ENCODE measurements around the gene SLC23A2.
"Not testable (repeated sequence)": the region's sequence is repeated elsewhere in the genome, so short reads cannot be mapped to it uniquely, and the experiment has no call there.

The SLC23A2 gene

GRCh38 chr20:4926531-4927156 is 74.7 kb downstream of the SLC23A2 start:
- no peak for DNase-seq

GRCh38 chr20:4925842-4926530 is 75.3 kb downstream of the SLC23A2 start:
- DNase-seq: no peak

GRCh38 chr20:4924446-4924845 is 76.9 kb downstream of the SLC23A2 start:
- no peak for DNase-seq

- DNase-seq: no peak
Measured at GRCh38 chr20:4924032-4924431, 77.3 kb downstream of the SLC23A2 start.

GRCh38 chr20:4922186-4922585 is 79.1 kb downstream of the SLC23A2 start:
- no peak for DNase-seq

GRCh38 chr20:4921271-4921670 is 80.0 kb downstream of the SLC23A2 start:
- DNase-seq: not testable (repeated sequence)

GRCh38 chr20:4920655-4921054 is 80.7 kb downstream of the SLC23A2 start:
- no peak for DNase-seq

- DNase-seq: no peak
Measured at GRCh38 chr20:4920131-4920530, 81.2 kb downstream of the SLC23A2 start.

GRCh38 chr20:4919047-4919704 is 82.1 kb downstream of the SLC23A2 start:
- DNase-seq: no peak

- no peak for DNase-seq
Measured at GRCh38 chr20:4918473-4918872, 82.8 kb downstream of the SLC23A2 start.

- no peak for DNase-seq
Measured at GRCh38 chr20:4916971-4917881, 84.1 kb downstream of the SLC23A2 start.

GRCh38 chr20:4913147-4913546 is 88.2 kb downstream of the SLC23A2 start:
- DNase-seq: no peak

- DNase-seq: no peak
Measured at GRCh38 chr20:4912380-4913142, 88.7 kb downstream of the SLC23A2 start.

GRCh38 chr20:4910951-4911350 is 90.4 kb downstream of the SLC23A2 start:
- DNase-seq: no peak

- DNase-seq: no peak
Measured at GRCh38 chr20:4905613-4906012, 95.7 kb downstream of the SLC23A2 start.

GRCh38 chr20:4905195-4905594 is 96.1 kb downstream of the SLC23A2 start:
- DNase-seq: no peak

- no peak for DNase-seq
Measured at GRCh38 chr20:4904127-4904860, 97.0 kb downstream of the SLC23A2 start.

- DNase-seq: no peak
Measured at GRCh38 chr20:4902788-4903187, 98.5 kb downstream of the SLC23A2 start.

- no peak for DNase-seq
Measured at GRCh38 chr20:4901031-4901818, 100.1 kb downstream of the SLC23A2 start.

Measured in NCI-H1105 treated with DMSO at 0.1 percent for 48 hours (cell line).